HepG2 (cell line): ENCODE measurements around the gene CCDC178. TPM values are rescaled to one million over a fixed set of nuclear protein-coding genes. Genes with fewer than 3 reads are reported as not detected.

Source experiments
- ATAC-seq: fragments of 200-7000 bp; cut with Tn5 transposase; 3 replicates; pipeline ENCODE4 v1.9.1; 2020; ENCODE audit warnings: mild to moderate bottlenecking, moderate library complexity
- Bru-seq: library from RNA; stranded (reverse); fragments of 400-500 nt; gene quantifications from one replicate; lab custom pipeline; 2021; lab: Mats Ljungman, UMichigan
- BruChase-seq, 2 experiments: library from RNA; stranded (reverse); fragments of 400-500 nt; gene quantifications; one replicate each; lab custom pipeline; 2021; lab: Mats Ljungman, UMichigan
- BruUV-seq: library from RNA; stranded (reverse); fragments of 400-500 nt; replicated peaks from 2 replicates; lab custom pipeline; 2021; lab: Mats Ljungman, UMichigan
- CTCF ChIA-PET: fragments of 300-600 bp; formaldehyde crosslinking; extraction: SDS; loops from one replicate; lab custom pipeline; 2021; ENCODE audit warnings: low total read pairs, inconsistent platforms, low intra/inter-chr PET ratio; lab: Yijun Ruan, JAX
- POLR2A ChIA-PET: fragments of 350-600 bp; sonication (Branson Sonifier 250); formaldehyde crosslinking; loops from one replicate; lab custom pipeline; 2020; ENCODE audit warnings: antibody characterized with exemption, inconsistent platforms; lab: Yijun Ruan, JAX
- DNase-seq: peaks from one replicate; pipeline ENCODE4 v3.0.0-alpha.2; 2015; ENCODE audit warnings: low spot score
- FAIRE-seq: peaks from 3 replicates; lab custom pipeline; 2011; peaks lifted over from hg19 to GRCh38; lab: Jason Lieb, UNC
- H2AFZ ChIP-seq: one replicate; pipeline ENCODE4 v1.6.1; 2011; ENCODE audit warnings: low read length, inconsistent platforms
- H3K27ac ChIP-seq: fragments of 300-600 bp; 3 replicates; pipeline ENCODE4 v1.8.0; 2011; ENCODE audit warnings: mixed run types, mild to moderate bottlenecking, mixed read lengths, low read length, inconsistent platforms; ENCODE audit not compliant: insufficient read depth; ENCODE audit errors: extremely low read length
- H3K27me3 ChIP-seq, 2 experiments: fragments of 200-600 bp in 1 of 2; 2 replicates in 1 of 2; 3 replicates in 1 of 2; pipeline versions ENCODE4 v1.6.0 to v1.8.0; 2011; ENCODE audit warnings: low read length in 2 of 2, mild to moderate bottlenecking in 2 of 2, moderate library complexity in 2 of 2, inconsistent platforms in 1 of 2; ENCODE audit not compliant: insufficient read depth in 2 of 2, control insufficient read depth in 1 of 2
- H3K36me3 ChIP-seq, 2 experiments: fragments of 200-600 bp in 1 of 2; replicated peaks in 1 of 2; 2 replicates in 1 of 2; 3 replicates in 1 of 2; pipeline versions ENCODE4 v1.5.1 to v1.8.0; 2011; ENCODE audit warnings: low read length in 2 of 2, inconsistent platforms in 1 of 2; ENCODE audit not compliant: insufficient read depth in 2 of 2, control insufficient read depth in 1 of 2
- H3K4me1 ChIP-seq: 2 replicates; pipeline ENCODE4 v1.5.1; 2012; ENCODE audit warnings: low read length, inconsistent platforms; ENCODE audit not compliant: insufficient read depth
- H3K4me2 ChIP-seq: 2 replicates; pipeline ENCODE4 v1.6.0; 2011; ENCODE audit warnings: low read depth, low read length, inconsistent platforms
- H3K4me3 ChIP-seq, 3 experiments: fragments of 200-600 bp in 1 of 3; sonication (generic), shearing (Covaris generic) in 1 of 3; replicated peaks in 1 of 3; 2 replicates each; pipeline ENCODE4 v1.5.1; 2011 to 2016; ENCODE audit warnings: low read length in 3 of 3, inconsistent platforms in 2 of 3, low read depth in 2 of 3, mild to moderate bottlenecking in 2 of 3, control low read depth in 1 of 3, mixed read lengths in 1 of 3; ENCODE audit not compliant: insufficient read depth in 1 of 3
- H3K79me2 ChIP-seq: one replicate; pipeline ENCODE4 v1.6.1; 2011; ENCODE audit warnings: low read length, inconsistent platforms; ENCODE audit not compliant: insufficient read depth
- H3K9ac ChIP-seq: 2 replicates; pipeline ENCODE4 v1.6.0; 2011; ENCODE audit warnings: mild to moderate bottlenecking, low read depth, low read length, inconsistent platforms; ENCODE audit not compliant: insufficient read depth
- H3K9me3 ChIP-seq: 2 replicates; pipeline ENCODE4 v1.5.1; 2012; ENCODE audit warnings: mild to moderate bottlenecking, low read length
- H4K20me1 ChIP-seq: 2 replicates; pipeline ENCODE4 v1.6.0; 2011; ENCODE audit warnings: inconsistent platforms, mild to moderate bottlenecking, low read length, moderate library complexity; ENCODE audit not compliant: insufficient read depth
- ATF1 ChIP-seq: IDR thresholded peaks from 2 replicates; pipeline ENCODE4 v1.6.1; 2016; ENCODE audit warnings: mild to moderate bottlenecking, control low read depth
- DNMT3B ChIP-seq: conservative IDR thresholded peaks from 2 replicates; pipeline ENCODE4 v1.6.1; 2016; ENCODE audit warnings: missing biosample characterization, control low read depth
- NCOA1 ChIP-seq: sonication (generic); formaldehyde crosslinking; IDR thresholded peaks from 2 replicates; pipeline ENCODE4 v1.9.0; 2021; ENCODE audit warnings: missing genetic modification reagents
- NONO ChIP-seq, 2 experiments: fragments of 450-650 bp in 1 of 2; sonication (generic) in 1 of 2; formaldehyde crosslinking in 1 of 2; IDR thresholded peaks in 1 of 2; conservative IDR thresholded peaks in 1 of 2; 2 replicates each; pipeline versions ENCODE4 v1.6.1 to v1.8.0; 2017 to 2022; ENCODE audit warnings: mild to moderate bottlenecking in 1 of 2, missing genetic modification reagents in 1 of 2, moderate library complexity in 1 of 2
- SOX13 ChIP-seq, 3 experiments: fragments of 450-650 bp in 1 of 3; sonication (generic) in 1 of 3; formaldehyde crosslinking in 1 of 3; IDR thresholded peaks in 2 of 3; conservative IDR thresholded peaks in 1 of 3; 2 replicates each; pipeline versions ENCODE4 v1.5.0 to v1.6.1; 2016 to 2020; ENCODE audit warnings: antibody characterized with exemption in 1 of 3, mild to moderate bottlenecking in 1 of 3, missing compliant biosample characterization in 1 of 3, missing genetic modification reagents in 1 of 3, moderate library complexity in 1 of 3
- STAG1 ChIP-seq: sonication (generic); formaldehyde crosslinking; IDR thresholded peaks from 2 replicates; pipeline ENCODE4 v1.4.0; 2020; ENCODE audit warnings: missing genetic modification reagents
- ZNF282 ChIP-seq: fragments of 450-650 bp; IDR thresholded peaks from 2 replicates; pipeline ENCODE4 v1.6.1; 2018; ENCODE audit not compliant: partially characterized antibody
- ZNF501 ChIP-seq: sonication (generic); formaldehyde crosslinking; IDR thresholded peaks from 2 replicates; pipeline ENCODE4 v1.5.1; 2020; ENCODE audit warnings: mild to moderate bottlenecking, moderate library complexity, missing genetic modification reagents
- ZNF781 ChIP-seq: sonication (generic); formaldehyde crosslinking; IDR thresholded peaks from 2 replicates; pipeline ENCODE4 v1.5.1; 2020; ENCODE audit warnings: borderline replicate concordance, mild to moderate bottlenecking, missing genetic modification reagents; ENCODE audit errors: not compliant biosample characterization
- WGBS: methylation state at CpG from one replicate; pipeline ENCODE4 v1.1.6; 2017; ENCODE audit warnings: low lambda C conversion rate; 5-methylcytosine and 5-hydroxymethylcytosine counted together
- in situ Hi-C: cut with HindIII; loops from 2 replicates; pipeline ENCODE4 v1.10.0; 2017; ENCODE audit warnings: low pct_unique_long_range_greater_than_20kb; ENCODE audit not compliant: extremely low pct_ligation_motif_present
- intact Hi-C: fragments of 100-400 bp; cut with micrococcal nuclease; formaldehyde crosslinking; loops from one replicate; pipeline ENCODE4 v1.10.0; 2022; ENCODE audit not compliant: unreplicated experiment
- long read RNA-seq, 2 experiments: library from RNA in 1 of 2; library from polyadenylated mRNA in 1 of 2; stranded (forward) in 1 of 2; unstranded in 1 of 2; transcript quantifications; one replicate each; pipeline ENCODE4 v2.0.0, GENCODE V29; 2019 to 2022
- polyA minus RNA-seq, 3 experiments: library from RNA; depleted of rRNA, polyadenylated mRNA; stranded (reverse); fragments of >200 nt; gene quantifications; 2 replicates each; pipeline ENCODE4 v1.2.3, GENCODE V29; 2011; ENCODE audit warnings: low replicate concordance in 1 of 3
- polyA plus RNA-seq, 8 experiments: library from polyadenylated mRNA; depleted of rRNA in 3 of 8; stranded (reverse) in 7 of 8; unstranded in 1 of 8; fragments of >200 nt; fragmentation: Illumina TruSeq in 4 of 8; extraction: Trizol in 4 of 8; gene quantifications; 2 replicates each; pipeline versions ENCODE4 v1.2.1 to v1.2.3, GENCODE V29; 2011 to 2016; ENCODE audit warnings: low read depth in 4 of 8, missing spikeins in 1 of 8, mixed read lengths in 1 of 8; ENCODE audit not compliant: insufficient read depth in 1 of 8
- total RNA-seq, 5 experiments: library from RNA; depleted of rRNA; stranded (reverse); fragments of >200 nt; fragmentation: Illumina TruSeq; extraction: Trizol; gene quantifications; 2 replicates each; pipeline ENCODE4 v1.2.3, GENCODE V29; 2016; ENCODE audit warnings: low read depth in 1 of 5
- TF ChIP-seq, protein P1 (sequence below): sonication (generic); formaldehyde crosslinking; IDR thresholded peaks from 2 replicates; pipeline ENCODE4 v1.4.0; 2020; ENCODE audit warnings: missing genetic modification reagents
- TF ChIP-seq, protein P2 (sequence below): sonication (generic); formaldehyde crosslinking; IDR thresholded peaks from 2 replicates; pipeline ENCODE4 v1.4.0; 2020; ENCODE audit warnings: missing genetic modification reagents

CCDC178 gene, protein sequence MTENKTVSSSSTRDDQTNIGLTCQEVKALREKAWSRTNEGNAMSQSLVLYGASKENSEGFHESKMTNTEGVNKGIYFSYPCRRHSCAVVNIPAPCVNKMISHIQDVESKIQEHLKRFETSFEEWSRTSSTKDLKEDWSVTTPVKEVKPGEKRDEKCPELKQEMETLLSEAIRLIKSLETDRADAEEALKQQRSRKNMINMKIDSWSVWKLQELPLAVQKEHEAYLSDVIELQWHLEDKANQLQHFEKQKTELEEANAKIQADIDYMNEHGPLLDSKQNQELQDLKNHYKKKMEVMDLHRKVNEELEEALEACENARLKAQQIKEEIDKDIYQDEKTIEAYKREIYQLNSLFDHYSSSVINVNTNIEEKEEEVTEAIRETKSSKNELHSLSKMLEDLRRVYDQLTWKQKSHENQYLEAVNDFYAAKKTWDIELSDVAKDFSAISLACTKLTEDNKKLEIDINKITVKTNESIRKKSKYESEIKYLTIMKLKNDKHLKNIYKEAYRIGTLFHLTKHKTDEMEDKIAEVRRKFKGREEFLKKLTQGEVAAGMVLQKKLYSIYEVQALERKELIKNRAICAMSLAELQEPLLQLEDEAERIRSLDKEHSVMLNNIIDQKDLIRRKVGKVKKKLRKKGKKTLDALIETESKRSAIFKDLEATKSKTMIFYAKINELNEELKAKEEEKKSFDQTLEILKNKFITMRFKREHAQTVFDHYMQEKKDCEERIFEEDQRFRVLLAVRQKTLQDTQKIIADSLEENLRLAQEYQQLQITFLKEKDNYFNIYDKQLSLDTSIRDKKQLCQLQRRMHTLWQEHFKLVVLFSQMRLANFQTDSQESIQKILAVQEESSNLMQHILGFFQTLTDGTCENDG
- total RNA-seq (2016; rRNA removed; fragmentation: Illumina TruSeq; extraction: Trizol), result not detected in 2 replicates
- total RNA-seq (2016; cell fraction: cytosol; rRNA removed; fragmentation: Illumina TruSeq; extraction: Trizol; ENCODE audit: low read depth), result not detected in 2 replicates
- not detected in 2 replicates for total RNA-seq (2016; cell fraction: insoluble cytoplasmic fraction; rRNA removed; fragmentation: Illumina TruSeq; extraction: Trizol)
- not detected in 2 replicates for total RNA-seq (2016; cell fraction: membrane; rRNA removed; fragmentation: Illumina TruSeq; extraction: Trizol)
- not detected in 2 replicates for total RNA-seq (2016; cell fraction: nucleus; rRNA removed; fragmentation: Illumina TruSeq; extraction: Trizol)
- not detected in 2 replicates for polyA plus RNA-seq (2011; rRNA removed)
- polyA plus RNA-seq (2011; cell fraction: cytosol; rRNA removed), result not detected in 2 replicates
- not detected in 2 replicates for polyA plus RNA-seq (2011; cell fraction: nucleus; rRNA removed)
- not detected in 2 replicates for polyA plus RNA-seq (2012)
- polyA plus RNA-seq (2016; cell fraction: cytosol; fragmentation: Illumina TruSeq; extraction: Trizol; ENCODE audit: low read depth), result not detected in 2 replicates
- polyA plus RNA-seq (2016; cell fraction: insoluble cytoplasmic fraction; fragmentation: Illumina TruSeq; extraction: Trizol; ENCODE audit: low read depth), result not detected in 2 replicates
- not detected in 2 replicates for polyA plus RNA-seq (2016; cell fraction: membrane; fragmentation: Illumina TruSeq; extraction: Trizol; ENCODE audit: low read depth)
- polyA plus RNA-seq (2016; cell fraction: nucleus; fragmentation: Illumina TruSeq; extraction: Trizol; ENCODE audit: insufficient read depth, low read depth), result not detected in 2 replicates
- not detected in 2 replicates for polyA minus RNA-seq (2011; rRNA and poly(A)+ RNA removed; ENCODE audit: low replicate concordance)
- not detected in 2 replicates for polyA minus RNA-seq (2011; cell fraction: cytosol; rRNA and poly(A)+ RNA removed)
- polyA minus RNA-seq (2011; cell fraction: nucleus; rRNA and poly(A)+ RNA removed), result not detected in 2 replicates
- percentile 1 among the genes with signal in this experiment for Bru-seq, nascent RNA
- not detected for BruChase-seq, experiment 1, labeled RNA remaining after a 6-hour chase
- BruChase-seq, experiment 2, labeled RNA remaining after a 2-hour chase, result percentile 1 among the genes with signal in this experiment
- long read RNA-seq, experiment 1, result 0 reads
- long read RNA-seq, experiment 2, result 0 reads

DNA sequence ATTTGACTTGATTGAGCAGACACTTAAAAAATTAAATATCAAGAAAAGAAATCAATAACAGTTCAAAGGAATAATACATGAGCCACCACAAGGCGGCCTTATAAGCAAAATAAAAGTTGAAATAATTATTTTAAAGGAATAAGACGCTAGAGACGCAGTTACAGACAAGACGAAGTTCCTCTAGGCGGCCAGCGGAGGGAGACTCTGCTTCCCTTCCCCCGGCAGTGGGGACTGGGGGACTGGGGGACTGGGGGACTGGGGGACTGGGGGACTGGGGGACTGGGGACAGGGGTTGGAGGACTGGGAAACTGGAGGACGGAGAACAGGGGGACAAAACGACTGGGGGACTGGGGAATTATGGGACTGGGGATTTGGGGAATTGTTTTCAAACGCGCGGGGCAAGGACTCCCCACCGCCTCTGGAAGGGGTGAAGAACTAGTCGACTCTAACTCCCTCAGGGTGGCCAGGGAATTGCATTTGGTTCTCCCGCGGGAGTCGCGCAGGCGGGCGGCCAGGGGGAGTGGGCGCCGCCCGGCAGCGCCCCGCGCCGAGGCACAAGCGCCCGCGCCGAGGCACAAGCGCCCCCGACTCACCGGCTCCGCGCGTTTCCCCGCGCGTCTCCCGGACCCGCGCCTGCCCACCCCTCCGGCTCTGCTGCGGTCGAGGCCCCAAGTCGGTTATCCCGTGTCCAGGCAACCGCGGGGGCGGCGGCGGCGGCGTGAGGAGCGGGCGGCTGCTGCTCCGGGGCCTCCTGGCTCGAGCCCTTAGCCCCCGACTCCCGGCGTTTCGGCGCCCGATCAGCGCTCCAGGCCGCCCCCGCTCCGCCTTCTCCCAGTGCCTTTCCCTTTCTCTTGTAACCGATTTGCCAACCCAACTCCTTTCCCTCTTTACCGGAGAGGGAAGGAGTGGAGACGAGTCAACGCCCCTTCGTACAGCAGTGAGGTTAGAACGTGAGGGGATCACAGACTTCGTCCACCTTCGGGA, at the start of gene CCDC178:
TSS of gene CCDC178 (minus strand) at position 662 of the 984 bp plus-strand sequence. CDS start 28,633 bp downstream, outside the sequence.
- ATAC-seq (peak; percentile 91), DNase-seq (no peak), FAIRE-seq (no peak)
- WGBS, result 13% methylated on average over 25 of the region's 77 CpGs
- ChIA-PET CTCF (no interaction called here), POLR2A (no interaction called here)
- Histone ChIP-seq H3K27ac (no peak within 1 kb of the TSS), H3K9me3 (no peaks in the 10 kb centered on the region), H3K27me3 (peaks cover 2 to 11% of the 10 kb centered on the region in 2 experiments; a peak in 4 of 5 replicates), H3K79me2 (no peaks in the 10 kb centered on the region), H3K4me1 (no peaks in the 10 kb centered on the region), H3K9ac (no peak within 1 kb of the TSS), H3K36me3 (no peaks in the 10 kb centered on the region), H3K4me2 (peak within 1 kb of the TSS; percentile 53), H4K20me1 (no peaks in the 10 kb centered on the region), H3K4me3 (peak within 1 kb of the TSS in 1 of 3 experiments; percentile 37; a peak in 1 of 6 replicates), H2AFZ (no peak within 1 kb of the TSS)
- intact Hi-C loops, result no loop called here
- no TSS peak for BruUV-seq
- in situ Hi-C loops, result no loop called here
- no peak for TF ChIP-seq SOX13 (IDR thresholded peaks at IDR 0.05)
- no peak for TF ChIP-seq SOX13 (CRISPR knock-in tag; conservative IDR thresholded peaks at IDR 0.05 in 1 of 2, IDR thresholded peaks at IDR 0.05 in 1 of 2)
- no peak for TF ChIP-seq NONO (IDR thresholded peaks at IDR 0.05)
- no peak for TF ChIP-seq NONO (CRISPR knock-in tag; conservative IDR thresholded peaks at IDR 0.05)
- TF ChIP-seq ZNF282, result no peak
- TF ChIP-seq ZNF501 (CRISPR knock-in tag), result no peak
- no peak for TF ChIP-seq ATF1 (CRISPR knock-in tag)
- TF ChIP-seq STAG1 (CRISPR knock-in tag), result no peak
- TF ChIP-seq, protein P1, sequence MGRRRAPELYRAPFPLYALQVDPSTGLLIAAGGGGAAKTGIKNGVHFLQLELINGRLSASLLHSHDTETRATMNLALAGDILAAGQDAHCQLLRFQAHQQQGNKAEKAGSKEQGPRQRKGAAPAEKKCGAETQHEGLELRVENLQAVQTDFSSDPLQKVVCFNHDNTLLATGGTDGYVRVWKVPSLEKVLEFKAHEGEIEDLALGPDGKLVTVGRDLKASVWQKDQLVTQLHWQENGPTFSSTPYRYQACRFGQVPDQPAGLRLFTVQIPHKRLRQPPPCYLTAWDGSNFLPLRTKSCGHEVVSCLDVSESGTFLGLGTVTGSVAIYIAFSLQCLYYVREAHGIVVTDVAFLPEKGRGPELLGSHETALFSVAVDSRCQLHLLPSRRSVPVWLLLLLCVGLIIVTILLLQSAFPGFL (CRISPR knock-in tag), result no peak
- TF ChIP-seq DNMT3B, result no peak
- no peak for TF ChIP-seq ZNF781 (CRISPR knock-in tag)
- TF ChIP-seq, protein P2, sequence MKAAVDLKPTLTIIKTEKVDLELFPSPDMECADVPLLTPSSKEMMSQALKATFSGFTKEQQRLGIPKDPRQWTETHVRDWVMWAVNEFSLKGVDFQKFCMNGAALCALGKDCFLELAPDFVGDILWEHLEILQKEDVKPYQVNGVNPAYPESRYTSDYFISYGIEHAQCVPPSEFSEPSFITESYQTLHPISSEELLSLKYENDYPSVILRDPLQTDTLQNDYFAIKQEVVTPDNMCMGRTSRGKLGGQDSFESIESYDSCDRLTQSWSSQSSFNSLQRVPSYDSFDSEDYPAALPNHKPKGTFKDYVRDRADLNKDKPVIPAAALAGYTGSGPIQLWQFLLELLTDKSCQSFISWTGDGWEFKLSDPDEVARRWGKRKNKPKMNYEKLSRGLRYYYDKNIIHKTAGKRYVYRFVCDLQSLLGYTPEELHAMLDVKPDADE (CRISPR knock-in tag), result no peak
- TF ChIP-seq NCOA1 (CRISPR knock-in tag), result no peak
